IMR-90 (cell line): Measurements from ENCODE around the gene MLEC. TPM values are rescaled to one million over a fixed set of nuclear protein-coding genes. Genes with fewer than 3 reads are reported as not detected.

ENCODE experiments used
- ATAC-seq: fragments of 200-7000 bp; cut with Tn5 transposase; 2 replicates; pipeline ENCODE4 v1.9.1; 2020; ENCODE audit warnings: low read depth, mild to moderate bottlenecking, moderate library complexity
- BruUV-seq: library from RNA; stranded (reverse); fragments of 400-500 nt; replicated peaks from 2 replicates; lab custom pipeline; 2021; lab: Mats Ljungman, UMichigan
- CTCF ChIA-PET: fragments of 300-600 bp; formaldehyde crosslinking; extraction: SDS; loops from one replicate; lab custom pipeline; 2021; ENCODE audit warnings: antibody characterized with exemption; lab: Yijun Ruan, JAX
- POLR2A ChIA-PET: fragments of 300-600 bp; sonication (Branson Sonifier 250); formaldehyde crosslinking; loops from one replicate; lab custom pipeline; 2022; ENCODE audit warnings: antibody characterized with exemption; ENCODE audit not compliant: unreplicated experiment; lab: Charles Lee
- DNase-seq: peaks from one replicate; pipeline ENCODE4 v3.0.0; 2013
- H2AFZ ChIP-seq: replicated peaks from 2 replicates; pipeline ENCODE3; 2013; ENCODE audit warnings: low read length, mild to moderate bottlenecking; ENCODE audit not compliant: poor library complexity
- H2AK5ac ChIP-seq: 2 replicates; pipeline ENCODE4 v1.6.1; 2013; ENCODE audit warnings: low read depth, low read length, inconsistent platforms
- H2AK9ac ChIP-seq: replicated peaks from 2 replicates; pipeline ENCODE3; 2013; ENCODE audit warnings: mild to moderate bottlenecking, low read depth, low read length, moderate library complexity; ENCODE audit not compliant: poor library complexity
- H2BK120ac ChIP-seq: 2 replicates; pipeline ENCODE4 v1.6.1; 2013; ENCODE audit warnings: low read depth, low read length, inconsistent platforms
- H2BK15ac ChIP-seq: 3 replicates; pipeline ENCODE4 v1.6.1; 2013; ENCODE audit warnings: low read depth, low read length, inconsistent platforms
- H2BK20ac ChIP-seq: 2 replicates; pipeline ENCODE4 v1.6.1; 2013; ENCODE audit warnings: low read depth, mild to moderate bottlenecking, inconsistent platforms, low read length, moderate library complexity
- H2BK5ac ChIP-seq: 2 replicates; pipeline ENCODE4 v1.6.1; 2013; ENCODE audit warnings: mild to moderate bottlenecking, low read depth, low read length, inconsistent platforms; ENCODE audit not compliant: poor library complexity, severe bottlenecking
- H3K14ac ChIP-seq: replicated peaks from 2 replicates; pipeline ENCODE4 v1.6.1; 2013; ENCODE audit warnings: low read depth, low read length, inconsistent platforms
- H3K18ac ChIP-seq: 2 replicates; pipeline ENCODE4 v1.6.1; 2013; ENCODE audit warnings: low read depth, low read length, control low read depth
- H3K23ac ChIP-seq: 2 replicates; pipeline ENCODE4 v1.6.1; 2013; ENCODE audit warnings: low read depth, low read length, inconsistent platforms
- H3K27ac ChIP-seq: 2 replicates; pipeline ENCODE4 v1.5.1; 2013; ENCODE audit warnings: mild to moderate bottlenecking, control low read depth, low read length; ENCODE audit not compliant: insufficient read depth
- H3K27me3 ChIP-seq: 2 replicates; pipeline ENCODE4 v1.6.1; 2013; ENCODE audit warnings: low read length; ENCODE audit not compliant: control insufficient read depth, insufficient read depth
- H3K36me3 ChIP-seq: 2 replicates; pipeline ENCODE4 v1.6.1; 2013; ENCODE audit warnings: low read length, mixed read lengths; ENCODE audit not compliant: control insufficient read depth, insufficient read depth
- H3K4ac ChIP-seq: 2 replicates; pipeline ENCODE4 v1.6.1; 2013; ENCODE audit warnings: low read depth, low read length, inconsistent platforms
- H3K4me1 ChIP-seq: 2 replicates; pipeline ENCODE4 v1.6.1; 2013; ENCODE audit warnings: low read length, mixed read lengths; ENCODE audit not compliant: control insufficient read depth, insufficient read depth
- H3K4me2 ChIP-seq: 2 replicates; pipeline ENCODE4 v1.6.1; 2013; ENCODE audit warnings: low read depth, mild to moderate bottlenecking, control low read depth, low read length, moderate library complexity
- H3K4me3 ChIP-seq: 2 replicates; pipeline ENCODE4 v1.5.1; 2013; ENCODE audit warnings: low read depth, mild to moderate bottlenecking, control low read depth, low read length, moderate library complexity; ENCODE audit not compliant: insufficient read depth
- H3K56ac ChIP-seq: 2 replicates; pipeline ENCODE4 v1.6.1; 2013; ENCODE audit warnings: low read length, inconsistent platforms; ENCODE audit not compliant: insufficient read depth; ENCODE audit errors: extremely low read depth
- H3K79me1 ChIP-seq, 2 experiments: 2 replicates each; pipeline ENCODE4 v1.6.1; 2013; ENCODE audit warnings: low read length in 2 of 2, inconsistent platforms in 1 of 2, low read depth in 1 of 2
- H3K9ac ChIP-seq: 2 replicates; pipeline ENCODE4 v1.6.1; 2013; ENCODE audit warnings: low read depth, low read length, control low read depth
- H3K9me1 ChIP-seq: 2 replicates; pipeline ENCODE4 v1.6.1; 2013; ENCODE audit warnings: low read length, inconsistent platforms; ENCODE audit not compliant: insufficient read depth
- H3K9me3 ChIP-seq: 2 replicates; pipeline ENCODE4 v1.6.1; 2013; ENCODE audit warnings: low read length; ENCODE audit not compliant: control insufficient read depth, insufficient read depth
- H4K20me1 ChIP-seq: 2 replicates; pipeline ENCODE4 v1.6.1; 2013; ENCODE audit warnings: low read length, inconsistent platforms; ENCODE audit not compliant: insufficient read depth
- H4K5ac ChIP-seq: 2 replicates; pipeline ENCODE4 v1.6.1; 2013; ENCODE audit warnings: mild to moderate bottlenecking, low read depth, low read length, control low read depth
- H4K8ac ChIP-seq, 2 experiments: 2 replicates each; pipeline ENCODE4 v1.6.1; 2013; ENCODE audit warnings: low read depth in 2 of 2, low read length in 2 of 2, control low read depth in 1 of 2, inconsistent platforms in 1 of 2
- H4K91ac ChIP-seq: 2 replicates; pipeline ENCODE4 v1.6.1; 2013; ENCODE audit warnings: low read depth, low read length, inconsistent platforms; ENCODE audit not compliant: insufficient read depth
- MAZ ChIP-seq: IDR thresholded peaks from 2 replicates; pipeline ENCODE4 v1.6.1; 2012; ENCODE audit warnings: low read depth, mild to moderate bottlenecking, low read length, improper control_type of control experiment, moderate library complexity, borderline replicate concordance
- MXI1 ChIP-seq: IDR thresholded peaks from 2 replicates; pipeline ENCODE4 v1.6.1; 2012; ENCODE audit warnings: low read depth, mild to moderate bottlenecking, low read length, moderate library complexity, borderline replicate concordance
- NFE2L2 ChIP-seq: fragments of 150-350 bp; IDR thresholded peaks from 2 replicates; pipeline ENCODE4 v1.6.1; 2016; ENCODE audit warnings: low read depth, mild to moderate bottlenecking, low read length
- RAD21 ChIP-seq: IDR thresholded peaks from 2 replicates; pipeline ENCODE4 v1.6.1; 2012; ENCODE audit warnings: low read length, improper control_type of control experiment
- SMC3 ChIP-seq: fragments of 150-350 bp; IDR thresholded peaks from 2 replicates; pipeline ENCODE4 v1.6.1; 2016; ENCODE audit warnings: low read depth, mild to moderate bottlenecking, antibody characterized with exemption, low read length, moderate library complexity
- WGBS, 2 experiments: methylation state at CpG; one replicate each; pipeline versions ENCODE4 v1.1.5 to v1.1.7; 2013; ENCODE audit warnings: missing lambda C conversion rate in 2 of 2; ENCODE audit not compliant: insufficient read length in 1 of 2; ENCODE audit errors: extremely low coverage in 2 of 2; 5-methylcytosine and 5-hydroxymethylcytosine counted together
- dilution Hi-C: fragments of 300-500 bp; cut with HindIII; formaldehyde crosslinking; loops from one replicate; pipeline ENCODE4 v1.14.3; 2018; ENCODE audit warnings: low sequenced_read_pairs; ENCODE audit not compliant: unreplicated experiment
- in situ Hi-C: fragments of 300-500 bp; cut with MboI; formaldehyde crosslinking; loops from 3 replicates; pipeline ENCODE4 v1.14.3; 2019; ENCODE audit warnings: low sequenced_read_pairs, inconsistent platforms, mixed read lengths
- intact Hi-C: fragments of 100-400 bp; cut with micrococcal nuclease; formaldehyde crosslinking; loops from 2 replicates; pipeline ENCODE4 v1.10.0; 2022
- polyA plus RNA-seq, 3 experiments: library from polyadenylated mRNA; depleted of rRNA; stranded (reverse); fragments of >200 nt; gene quantifications; 2 replicates each; pipeline ENCODE4 v1.2.3, GENCODE V29; 2012; ENCODE audit warnings: low replicate concordance in 1 of 3
- total RNA-seq: library from RNA; depleted of rRNA; stranded (reverse); fragments of >200 nt; gene quantifications from 2 replicates; pipeline ENCODE4 v1.2.3, GENCODE V29; 2012

The MLEC gene
- total and polyA plus RNA-seq, 2 of the 4 experiments (the other 2 are of a cell fraction), result 44.1 to 137 TPM

- no peak overlapping the region for H2AFZ ChIP-seq
- H3K27ac ChIP-seq, result no peak overlapping the region
- DNase-seq, result no peak
- H3K27me3 ChIP-seq, result no peaks in the 10 kb centered on the region
- H2BK120ac ChIP-seq, result no peak overlapping the region
- no peak overlapping the region for H3K14ac ChIP-seq
- H2AK5ac ChIP-seq, result no peak overlapping the region
- no peak overlapping the region for H2AK9ac ChIP-seq
- H2BK5ac ChIP-seq, result no peak overlapping the region
- H3K36me3 ChIP-seq, result peaks cover 15% of the 10 kb centered on the region
- BruUV-seq, result no TSS peak
- H4K91ac ChIP-seq, result no peak overlapping the region
- H3K9ac ChIP-seq, result no peak overlapping the region
- intact Hi-C loops (no loop called here), dilution Hi-C loops (no loop called here), in situ Hi-C loops (no loop called here)
- H4K20me1 ChIP-seq, result peaks cover 80% of the 10 kb centered on the region
- 0 out of 2 replicates have a peak overlapping the region, but pooled peaks have one; percentile 17 for H3K23ac ChIP-seq
- CTCF ChIA-PET, result no interaction called here
- no peak overlapping the region for H3K4me2 ChIP-seq
- H2BK15ac ChIP-seq, result no peak overlapping the region
- POLR2A ChIA-PET, result no interaction called here
- no peak overlapping the region for H4K5ac ChIP-seq
- H3K4me3 ChIP-seq, result no peak overlapping the region
- H3K79me1 ChIP-seq, result peaks cover 45 to 83% of the 10 kb centered on the region in 2 experiments
- no peak overlapping the region for H3K18ac ChIP-seq
- H4K8ac ChIP-seq, result no peak overlapping the region
- H3K4me1 ChIP-seq, result peaks cover 11% of the 10 kb centered on the region
- no CpG with 5 or more reads among the region's 3 CpGs for WGBS, 2 experiments
- no peak overlapping the region for H3K4ac ChIP-seq
- H2BK20ac ChIP-seq, result no peak overlapping the region
- no peaks in the 10 kb centered on the region for H3K9me3 ChIP-seq
- H3K9me1 ChIP-seq, result peaks cover 35% of the 10 kb centered on the region
- TF ChIP-seq RAD21 (no peak), MAZ (no peak), NFE2L2 (no peak), SMC3 (no peak), MXI1 (no peak)
- no peak overlapping the region for H3K56ac ChIP-seq
- no peak for ATAC-seq
Observed at GRCh38 chr12:120690978-120691377, 4.0 kb downstream of the MLEC start.
